ENCODE measurements around the gene P2RY11.

P2RY11 gene

GRCh38 chr19:10111405-10111811, at the start of gene P2RY11:
Gene P2RY11 (plus strand): TSS chr19:10111693. CDS start chr19:10111722, 29 bp downstream.
- DNase-seq (ENCODE audit: low read depth in 3 of 3): peak in 1 of 3 experiments; percentile 61

- no peak for DNase-seq (ENCODE audit: low read depth in 3 of 3)
Observed at GRCh38 chr19:10061717-10062310, 49.7 kb upstream of the P2RY11 start.

- no peak for DNase-seq (ENCODE audit: low read depth in 3 of 3)
Observed at GRCh38 chr19:10068205-10068604, 43.3 kb upstream of the P2RY11 start.

GRCh38 chr19:10069046-10069445, 42.4 kb upstream of the P2RY11 start:
- no peak for DNase-seq (ENCODE audit: low read depth in 3 of 3)

- no peak for DNase-seq (ENCODE audit: low read depth in 3 of 3)
Observed at GRCh38 chr19:10070730-10071446, 40.6 kb upstream of the P2RY11 start.

GRCh38 chr19:10074153-10074552, 37.3 kb upstream of the P2RY11 start:
- peak in 2 of 3 experiments; percentile 34 to 43 for DNase-seq (ENCODE audit: low read depth in 3 of 3)

- no peak for DNase-seq (ENCODE audit: low read depth in 3 of 3)
Observed at GRCh38 chr19:10076535-10076934, 35.0 kb upstream of the P2RY11 start.

GRCh38 chr19:10078329-10078728, 33.2 kb upstream of the P2RY11 start:
- DNase-seq (ENCODE audit: low read depth in 3 of 3): no peak

- no peak for DNase-seq (ENCODE audit: low read depth in 3 of 3)
Observed at GRCh38 chr19:10079031-10079453, 32.5 kb upstream of the P2RY11 start.

- DNase-seq (ENCODE audit: low read depth in 3 of 3): no peak
Observed at GRCh38 chr19:10083911-10084310, 27.6 kb upstream of the P2RY11 start.

GRCh38 chr19:10084803-10085202, 26.7 kb upstream of the P2RY11 start:
- DNase-seq (ENCODE audit: low read depth in 3 of 3): no peak

GRCh38 chr19:10085641-10086590, 25.6 kb upstream of the P2RY11 start, which contains the start of gene SHFL:
Gene SHFL (plus strand): TSS chr19:10086317. CDS start chr19:10086428, 111 bp downstream.
- peak; percentile 58 to 81 (median 70) for DNase-seq (ENCODE audit: low read depth in 3 of 3)

- peak in 1 of 3 experiments; percentile 41 for DNase-seq (ENCODE audit: low read depth in 3 of 3)
Observed at GRCh38 chr19:10086591-10087192, 24.8 kb upstream of the P2RY11 start.

- no peak for DNase-seq (ENCODE audit: low read depth in 3 of 3)
Observed at GRCh38 chr19:10087296-10088061, 24.0 kb upstream of the P2RY11 start.

GRCh38 chr19:10088949-10089554, 22.4 kb upstream of the P2RY11 start:
- DNase-seq (ENCODE audit: low read depth in 3 of 3): no peak

- no peak for DNase-seq (ENCODE audit: low read depth in 3 of 3)
Observed at GRCh38 chr19:10089801-10090375, 21.6 kb upstream of the P2RY11 start.

GRCh38 chr19:10091370-10091687, 20.2 kb upstream of the P2RY11 start:
- no peak for DNase-seq (ENCODE audit: low read depth in 3 of 3)

- DNase-seq (ENCODE audit: low read depth in 3 of 3): no peak
Observed at GRCh38 chr19:10091895-10092641, 19.4 kb upstream of the P2RY11 start.

GRCh38 chr19:10092648-10093294, 18.7 kb upstream of the P2RY11 start:
- DNase-seq (ENCODE audit: low read depth in 3 of 3): no peak
